Endothelial cell of umbilical vein (primary cell): ENCODE results near the gene RMI2. TPM values are rescaled to one million over a fixed set of nuclear protein-coding genes. Genes with fewer than 3 reads are reported as not detected.

Experiments
- BruUV-seq: library from RNA; stranded (reverse); fragments of 400-500 nt; replicated peaks from 2 replicates; lab custom pipeline; 2021; lab: Mats Ljungman, UMichigan
- CTCF ChIA-PET: fragments of 300-600, 350-600 bp; sonication (Branson Sonifier 250); formaldehyde crosslinking; loops from one replicate; lab custom pipeline; 2021; ENCODE audit warnings: antibody characterized with exemption, inconsistent platforms; lab: Charles Lee
- POLR2A ChIA-PET: fragments of 300-600, 350-600 bp; sonication (Branson Sonifier 250); formaldehyde crosslinking; loops from one replicate; lab custom pipeline; 2021; ENCODE audit warnings: antibody characterized with exemption, inconsistent platforms; lab: Charles Lee
- DNase-seq: peaks from one replicate; pipeline ENCODE4 v3.0.0-alpha.2; 2011; ENCODE audit warnings: low read depth, low spot score
- FAIRE-seq: peaks from 2 replicates; lab custom pipeline; 2011; peaks lifted over from hg19 to GRCh38; lab: Jason Lieb, UNC
- H2AFZ ChIP-seq: 2 replicates; pipeline ENCODE4 v1.6.0; 2012; ENCODE audit warnings: low read depth, low read length, control low read depth, inconsistent platforms
- H3K27ac ChIP-seq: 2 replicates; pipeline ENCODE4 v1.5.1; 2011; ENCODE audit warnings: low read depth, mild to moderate bottlenecking, control low read depth, low read length, moderate library complexity; ENCODE audit not compliant: insufficient read depth
- H3K27me3 ChIP-seq, 2 experiments: 2 replicates each; pipeline versions ENCODE4 v1.6.0 to v1.6.1; 2011; ENCODE audit warnings: low read length in 2 of 2, mixed read lengths in 1 of 2; ENCODE audit not compliant: control insufficient read depth in 2 of 2, insufficient read depth in 2 of 2
- H3K36me3 ChIP-seq, 2 experiments: 2 replicates in 1 of 2; 3 replicates in 1 of 2; pipeline ENCODE4 v1.5.1; 2011; ENCODE audit warnings: low read length in 2 of 2, mild to moderate bottlenecking in 1 of 2, moderate library complexity in 1 of 2; ENCODE audit not compliant: control insufficient read depth in 2 of 2, insufficient read depth in 2 of 2; ENCODE audit errors: extremely low read depth in 1 of 2
- H3K4me1 ChIP-seq: 3 replicates; pipeline ENCODE4 v1.5.1; 2011; ENCODE audit warnings: mild to moderate bottlenecking, low read length; ENCODE audit not compliant: control insufficient read depth, insufficient read depth; ENCODE audit errors: extremely low read depth
- H3K4me2 ChIP-seq: 2 replicates; pipeline ENCODE4 v1.6.1; 2011; ENCODE audit warnings: low read length, control low read depth, mixed read lengths; ENCODE audit not compliant: insufficient read depth
- H3K4me3 ChIP-seq, 3 experiments: fragments of 200-600 bp in 1 of 3; sonication (generic), shearing (Covaris generic) in 1 of 3; replicated peaks in 1 of 3; 2 replicates each; pipeline ENCODE4 v1.5.1; 2011 to 2016; ENCODE audit warnings: control low read depth in 3 of 3, low read length in 3 of 3, mild to moderate bottlenecking in 2 of 3, inconsistent platforms in 1 of 3, low read depth in 1 of 3, moderate library complexity in 1 of 3; ENCODE audit not compliant: insufficient read depth in 1 of 3
- H3K79me2 ChIP-seq: 2 replicates; pipeline ENCODE4 v1.6.0; 2012; ENCODE audit warnings: low read length, inconsistent platforms; ENCODE audit not compliant: control insufficient read depth, insufficient read depth
- H3K9ac ChIP-seq: replicated peaks from 2 replicates; pipeline ENCODE3; 2011; ENCODE audit warnings: low read length, control low read depth; ENCODE audit not compliant: insufficient read depth; ENCODE audit errors: extremely low read depth
- H3K9me1 ChIP-seq: replicated peaks from 3 replicates; pipeline ENCODE4 v1.6.0; 2011; ENCODE audit warnings: mild to moderate bottlenecking, low read length; ENCODE audit not compliant: control insufficient read depth, insufficient read depth; ENCODE audit errors: extremely low read depth
- H3K9me3 ChIP-seq: replicated peaks from 2 replicates; pipeline ENCODE4 v1.5.1; 2012; ENCODE audit warnings: low read length, inconsistent platforms; ENCODE audit not compliant: control insufficient read depth, insufficient read depth
- H4K20me1 ChIP-seq: replicated peaks from 2 replicates; pipeline ENCODE3; 2011; ENCODE audit warnings: mild to moderate bottlenecking, low read length; ENCODE audit not compliant: control insufficient read depth, insufficient read depth; ENCODE audit errors: extremely low read depth
- EZH2 ChIP-seq: IDR thresholded peaks from 2 replicates; pipeline ENCODE4 v1.6.1; 2012; ENCODE audit warnings: borderline replicate concordance, low read depth, mild to moderate bottlenecking, moderate library complexity, low read length, inconsistent platforms; ENCODE audit not compliant: severe bottlenecking
- FOS ChIP-seq: IDR thresholded peaks from 2 replicates; pipeline ENCODE4 v1.6.1; 2011; ENCODE audit warnings: mild to moderate bottlenecking, low read length, moderate library complexity, borderline replicate concordance; ENCODE audit not compliant: insufficient read depth
- GATA2 ChIP-seq: IDR thresholded peaks from 2 replicates; pipeline ENCODE4 v1.7.0; 2011; ENCODE audit warnings: low read depth, mild to moderate bottlenecking, moderate library complexity, mixed read lengths, low read length; ENCODE audit not compliant: insufficient read length, insufficient read depth
- JUN ChIP-seq: IDR thresholded peaks from 2 replicates; pipeline ENCODE4 v1.6.1; 2011; ENCODE audit warnings: borderline replicate concordance, low read depth; ENCODE audit not compliant: insufficient read length, insufficient read depth
- MYC ChIP-seq: IDR thresholded peaks from one replicate; pipeline ENCODE4 v1.6.1; 2011; ENCODE audit warnings: mild to moderate bottlenecking, low read depth, low read length
- POLR2A ChIP-seq: IDR thresholded peaks from 2 replicates; pipeline ENCODE4 v1.6.1; 2012; ENCODE audit warnings: low read depth, mild to moderate bottlenecking, control low read depth, low read length
- POLR2AphosphoS5 ChIP-seq: IDR thresholded peaks from 2 replicates; pipeline ENCODE4 v1.6.1; 2012; ENCODE audit warnings: low read depth, mild to moderate bottlenecking, control low read depth, low read length, moderate library complexity; ENCODE audit not compliant: insufficient read depth
- dilution Hi-C: fragments of 300-500 bp; cut with MboI; formaldehyde crosslinking; loops from one replicate; pipeline ENCODE4 v1.15.0; 2019; ENCODE audit warnings: low sequenced_read_pairs; ENCODE audit not compliant: extremely low pct_ligation_motif_present
- intact Hi-C: fragments of 100-400 bp; cut with micrococcal nuclease; formaldehyde crosslinking; loops from one replicate; pipeline ENCODE4 v1.10.0; 2022
- polyA plus RNA-seq, 4 experiments: library from polyadenylated mRNA; depleted of rRNA in 3 of 4; stranded (reverse) in 3 of 4; unstranded in 1 of 4; fragments of >200 nt; gene quantifications; 2 replicates each; pipeline versions ENCODE4 v1.2.1 to v1.2.3, GENCODE V29; 2011 to 2012; ENCODE audit warnings: missing spikeins in 1 of 4
- total RNA-seq: library from RNA; stranded (reverse); gene quantifications from 2 replicates; pipeline ENCODE4 v1.2.3, GENCODE V29; 2021
- TF ChIP-seq, protein P1 (sequence below), 2 donors: IDR thresholded peaks; 1 replicate in 1 of 2; 2 replicates in 1 of 2; pipeline ENCODE4 v1.5.1; 2011; ENCODE audit warnings: low read length in 2 of 2, mild to moderate bottlenecking in 2 of 2, moderate library complexity in 2 of 2, control low read depth in 1 of 2, inconsistent platforms in 1 of 2, low read depth in 1 of 2; ENCODE audit not compliant: insufficient read depth in 1 of 2; ENCODE audit errors: extremely low read depth in 1 of 2
- TF ChIP-seq, protein P2 (sequence below): IDR thresholded peaks from 2 replicates; pipeline ENCODE4 v1.6.1; 2011; ENCODE audit not compliant: insufficient read depth, insufficient read length

RMI2 gene
- total and polyA plus RNA-seq, 2 donors (not counting 3 experiments of a cell fraction or from before 2014, with no cell fraction given), result 5.3 to 7.7 TPM

DNA sequence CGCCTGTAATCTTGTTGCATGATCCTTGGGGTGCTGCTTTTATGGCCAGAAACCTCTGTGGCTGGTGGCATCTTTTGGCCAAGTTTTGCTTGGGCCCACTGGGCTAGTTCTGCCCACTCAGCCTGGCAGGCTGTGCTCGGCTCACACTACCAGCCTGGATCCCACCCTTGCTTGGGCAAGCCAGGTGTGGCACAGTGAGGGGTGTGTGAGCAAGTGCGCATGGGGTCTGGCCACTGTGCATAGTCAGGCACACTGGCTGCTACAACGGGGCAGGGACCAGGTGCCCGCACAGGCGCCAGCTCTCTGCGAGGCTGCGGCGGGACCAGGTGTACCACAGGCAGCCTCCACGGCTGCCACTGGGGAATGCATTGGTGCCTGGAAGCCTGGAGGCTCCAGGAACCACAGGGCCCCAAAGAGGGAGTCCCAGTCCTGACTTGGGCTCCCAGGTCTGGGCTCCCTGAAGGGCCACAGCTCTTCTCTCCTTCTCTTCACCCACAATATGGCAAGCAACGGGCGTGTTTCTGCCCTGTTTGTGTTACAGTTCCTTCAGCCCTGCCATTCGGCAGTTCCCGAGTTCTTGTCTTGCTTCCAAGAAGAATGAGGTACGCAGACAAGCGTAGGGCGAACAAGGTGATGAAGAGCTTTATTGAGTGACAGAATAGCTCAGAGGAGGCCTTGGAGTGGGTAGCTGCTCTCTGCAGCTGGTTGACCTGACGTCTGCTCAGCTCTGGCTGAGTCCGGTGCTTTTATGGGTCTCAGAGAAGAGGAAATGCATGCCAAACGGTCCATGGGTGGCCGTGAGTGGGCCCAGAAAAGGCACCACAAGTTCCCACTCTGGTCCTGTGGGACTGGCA, 37.4 kb upstream of the RMI2 start:
- intact Hi-C loops (no loop called here), dilution Hi-C loops (no loop called here)
- Histone ChIP-seq H3K27ac (no peak overlapping the region), H3K79me2 (no peaks in the 10 kb centered on the region), H3K9ac (no peak overlapping the region), H3K36me3 (no peaks in the 10 kb centered on the region), H3K9me3 (no peaks in the 10 kb centered on the region), H3K27me3 (no peaks in the 10 kb centered on the region), H3K4me3 (no peak overlapping the region), H3K4me2 (no peak overlapping the region), H3K9me1 (no peaks in the 10 kb centered on the region), H4K20me1 (no peaks in the 10 kb centered on the region), H2AFZ (no peak overlapping the region), H3K4me1 (no peaks in the 10 kb centered on the region)
- no TSS peak for BruUV-seq
- TF ChIP-seq POLR2A, result no peak
- CTCF ChIA-PET, result no interaction called here
- POLR2A ChIA-PET, result no interaction called here
- DNase-seq (no peak), FAIRE-seq (no peak)

DNA sequence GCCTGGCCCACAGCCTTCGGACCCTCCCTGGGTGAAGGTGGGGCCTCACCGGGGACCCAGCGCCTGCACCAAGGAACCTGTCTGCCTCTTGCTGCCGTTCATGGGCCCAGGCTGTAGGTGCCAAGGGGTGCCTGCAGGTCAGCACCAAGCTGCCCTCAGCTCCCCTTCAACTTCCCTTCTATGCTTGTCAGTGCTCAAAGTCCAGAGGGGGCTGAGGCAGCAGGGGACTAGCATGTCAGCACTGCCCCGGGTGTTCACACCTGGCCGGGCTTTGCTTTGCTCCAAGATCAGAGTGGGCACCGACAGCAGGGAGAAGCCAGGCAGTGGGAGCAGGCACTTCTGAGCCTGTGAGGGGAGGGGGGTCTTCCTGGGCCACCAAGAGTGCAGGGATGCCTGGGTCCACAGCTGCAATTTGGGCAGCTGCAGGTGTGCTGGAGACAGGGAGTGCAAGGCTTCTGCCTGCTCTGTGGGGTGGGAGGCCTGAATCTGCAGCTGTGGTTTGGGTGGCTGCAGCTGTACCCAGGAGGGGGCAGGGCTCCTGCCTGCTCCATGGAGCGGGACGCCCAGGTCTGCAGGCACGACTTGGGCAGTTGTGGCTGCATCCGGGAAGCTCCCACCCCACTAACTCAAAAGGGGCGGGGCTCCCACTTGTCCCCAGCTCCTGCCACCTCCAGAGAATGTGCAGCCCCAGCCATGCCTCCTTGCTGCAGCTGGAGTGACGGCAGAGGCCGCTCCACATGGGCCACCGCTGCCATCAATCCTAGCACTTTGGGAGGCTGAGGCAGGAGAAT, 36.6 kb upstream of the RMI2 start:
- no peaks in the 10 kb centered on the region for H3K9me1 ChIP-seq
- H3K4me3 ChIP-seq, result no peak overlapping the region
- H3K4me2 ChIP-seq, result no peak overlapping the region
- no peak overlapping the region for H3K27ac ChIP-seq
- intact Hi-C loops, result no loop called here
- POLR2A ChIA-PET, result no interaction called here
- no TSS peak for BruUV-seq
- dilution Hi-C loops, result no loop called here
- H3K4me1 ChIP-seq, result no peaks in the 10 kb centered on the region
- no peaks in the 10 kb centered on the region for H3K9me3 ChIP-seq
- TF ChIP-seq, protein P1, sequence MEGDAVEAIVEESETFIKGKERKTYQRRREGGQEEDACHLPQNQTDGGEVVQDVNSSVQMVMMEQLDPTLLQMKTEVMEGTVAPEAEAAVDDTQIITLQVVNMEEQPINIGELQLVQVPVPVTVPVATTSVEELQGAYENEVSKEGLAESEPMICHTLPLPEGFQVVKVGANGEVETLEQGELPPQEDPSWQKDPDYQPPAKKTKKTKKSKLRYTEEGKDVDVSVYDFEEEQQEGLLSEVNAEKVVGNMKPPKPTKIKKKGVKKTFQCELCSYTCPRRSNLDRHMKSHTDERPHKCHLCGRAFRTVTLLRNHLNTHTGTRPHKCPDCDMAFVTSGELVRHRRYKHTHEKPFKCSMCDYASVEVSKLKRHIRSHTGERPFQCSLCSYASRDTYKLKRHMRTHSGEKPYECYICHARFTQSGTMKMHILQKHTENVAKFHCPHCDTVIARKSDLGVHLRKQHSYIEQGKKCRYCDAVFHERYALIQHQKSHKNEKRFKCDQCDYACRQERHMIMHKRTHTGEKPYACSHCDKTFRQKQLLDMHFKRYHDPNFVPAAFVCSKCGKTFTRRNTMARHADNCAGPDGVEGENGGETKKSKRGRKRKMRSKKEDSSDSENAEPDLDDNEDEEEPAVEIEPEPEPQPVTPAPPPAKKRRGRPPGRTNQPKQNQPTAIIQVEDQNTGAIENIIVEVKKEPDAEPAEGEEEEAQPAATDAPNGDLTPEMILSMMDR (IDR thresholded peaks at IDR 0.05; ENCODE audit: extremely low read depth in 1 of 2, insufficient read depth in 1 of 2, low read depth in 1 of 2, low read length in 2 of 2), result no peak
- TF ChIP-seq GATA2 (no peak), JUN (no peak), POLR2AphosphoS5 (no peak), EZH2 (no peak), MYC (no peak), POLR2A (no peak), FOS (no peak)
- TF ChIP-seq, protein P2, sequence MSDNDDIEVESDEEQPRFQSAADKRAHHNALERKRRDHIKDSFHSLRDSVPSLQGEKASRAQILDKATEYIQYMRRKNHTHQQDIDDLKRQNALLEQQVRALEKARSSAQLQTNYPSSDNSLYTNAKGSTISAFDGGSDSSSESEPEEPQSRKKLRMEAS, result no peak
- H3K79me2 ChIP-seq, result no peaks in the 10 kb centered on the region
- no peaks in the 10 kb centered on the region for H3K27me3 ChIP-seq
- no peak overlapping the region for H3K9ac ChIP-seq
- H2AFZ ChIP-seq, result no peak overlapping the region
- FAIRE-seq (no peak), DNase-seq (no peak)
- H3K36me3 ChIP-seq, result no peaks in the 10 kb centered on the region
- no peaks in the 10 kb centered on the region for H4K20me1 ChIP-seq
- CTCF ChIA-PET, result interaction anchor here (0.6 kb wide), 1 partner anchor 245 kb away, joined by 5 read pairs; no protein-coding TSS in a partner anchor
